Lung (tissue), 12 donors: ENCODE results near the gene KCNJ6. TPM values are rescaled to one million over a fixed set of nuclear protein-coding genes. Genes with fewer than 3 reads are reported as not detected.

Source experiments
- ATAC-seq: fragments of 200-7000 bp; cut with Tn5 transposase; one replicate; pipeline ENCODE4 v1.9.1; 2020; ENCODE audit warnings: moderate number of reproducible peaks; ENCODE audit not compliant: insufficient read depth, low FRiP score
- DNase-seq, 3 donors: peaks; one replicate each; pipeline ENCODE4 v3.0.0-alpha.2; 2013 to 2017
- H3K27ac ChIP-seq, 2 donors: one replicate each; pipeline ENCODE4 v1.5.1; 2013; ENCODE audit warnings: mild to moderate bottlenecking in 2 of 2, moderate library complexity in 2 of 2, control low read depth in 1 of 2, inconsistent platforms in 1 of 2, low read depth in 1 of 2, low read length in 1 of 2
- H3K27me3 ChIP-seq, 3 donors: one replicate each; pipeline ENCODE4 v1.5.1; 2013; ENCODE audit warnings: low read length in 2 of 3; ENCODE audit not compliant: control insufficient read depth in 3 of 3, insufficient read depth in 3 of 3
- H3K36me3 ChIP-seq, 4 donors: one replicate each; pipeline ENCODE4 v1.5.1; 2013; ENCODE audit warnings: low read length in 4 of 4, mild to moderate bottlenecking in 1 of 4, moderate library complexity in 1 of 4; ENCODE audit not compliant: control insufficient read depth in 4 of 4, insufficient read depth in 4 of 4
- H3K4me1 ChIP-seq, 5 donors: one replicate each; pipeline ENCODE4 v1.5.1; 2013; ENCODE audit warnings: low read length in 5 of 5, mild to moderate bottlenecking in 2 of 5, moderate library complexity in 1 of 5; ENCODE audit not compliant: control insufficient read depth in 5 of 5, insufficient read depth in 5 of 5
- H3K4me3 ChIP-seq: one replicate; pipeline ENCODE4 v1.5.1; 2013; ENCODE audit warnings: mild to moderate bottlenecking, control low read depth, moderate library complexity
- H3K9ac ChIP-seq, 2 donors: one replicate each; pipeline ENCODE4 v1.5.1; 2013; ENCODE audit warnings: low read length in 2 of 2, control low read depth in 1 of 2; ENCODE audit not compliant: insufficient read depth in 1 of 2
- H3K9me3 ChIP-seq, 4 donors: one replicate each; pipeline ENCODE4 v1.5.1; 2013; ENCODE audit warnings: low read length in 3 of 4, mild to moderate bottlenecking in 1 of 4, moderate library complexity in 1 of 4; ENCODE audit not compliant: control insufficient read depth in 4 of 4, insufficient read depth in 3 of 4
- CTCF ChIP-seq: IDR thresholded peaks from 2 replicates; pipeline ENCODE4 v1.5.1; 2012; ENCODE audit warnings: mild to moderate bottlenecking; ENCODE audit errors: control extremely low read depth, extremely low read depth
- WGBS, 2 donors: extraction: QIAGEN DNeasy Blood & Tissue Kit; methylation state at CpG; one replicate each; pipeline ENCODE4 v1.1.7; 2013; 5-methylcytosine and 5-hydroxymethylcytosine counted together
- polyA plus RNA-seq, 2 donors: library from polyadenylated mRNA; stranded (reverse); fragments of 200-250 nt; gene quantifications; one replicate each; pipeline ENCODE4 v1.2.1, GENCODE V29; 2013
- total RNA-seq, 2 donors: library from RNA; depleted of rRNA in 1 of 2; stranded (reverse); fragments of >200 nt in 1 of 2; gene quantifications; one replicate each; pipeline ENCODE4 v1.2.1, GENCODE V29; 2014 to 2021
- donor health status: control.
- donor health status: control.
- donor health status: Bipolar disorder and iron deficiency.
- donor health status: healthy.
- donor health status: DM: yes; HTN: yes; CAD: no.

KCNJ6 gene
- total and polyA plus RNA-seq, 4 donors, result 0.01 to 0.31 (median 0.03) TPM

- Histone ChIP-seq H3K4me3 (no peak overlapping the region), H3K4me1 (peaks cover 0 to 6% (median 0%) of the 10 kb centered on the region in 5 donors), H3K9ac (no peak overlapping the region), H3K36me3 (no peaks in the 10 kb centered on the region), H3K27me3 (no peaks in the 10 kb centered on the region), H3K27ac (no peak overlapping the region), H3K9me3 (peaks cover 0 to 3% (median 0%) of the 10 kb centered on the region in 4 donors)
- DNase-seq (no peak), ATAC-seq (no peak)
- no peak for TF ChIP-seq CTCF
- 48 to 50% methylated on average over 2 of the region's 2 CpGs for WGBS, 2 donors
Observed at GRCh38 chr21:37737996-37738395, 178.3 kb downstream of the KCNJ6 start.

DNA sequence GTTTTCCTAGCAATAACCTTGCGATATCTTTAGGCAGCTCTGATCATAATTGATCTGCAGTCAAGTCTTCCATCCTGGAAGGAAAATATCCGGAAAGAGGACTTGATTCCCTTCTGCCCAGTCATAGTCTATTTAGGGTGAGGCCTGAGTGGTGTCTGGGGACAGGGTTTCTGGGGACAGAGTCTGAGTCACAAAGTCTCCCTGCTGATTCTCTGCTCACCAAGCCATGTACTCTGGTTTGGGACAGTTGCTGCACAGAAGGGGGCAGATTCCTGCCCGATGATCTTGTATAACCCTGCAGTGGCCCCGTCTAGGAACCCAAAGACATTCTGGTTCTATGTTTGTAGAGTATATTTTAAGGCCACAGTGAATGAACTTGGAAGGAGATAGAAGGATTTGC is 178.8 kb downstream of the KCNJ6 start:
- Histone ChIP-seq H3K27ac (no peak overlapping the region), H3K4me1 (peaks cover 0 to 3% (median 0%) of the 10 kb centered on the region in 5 donors), H3K9ac (no peak overlapping the region), H3K4me3 (no peak overlapping the region), H3K27me3 (no peaks in the 10 kb centered on the region), H3K9me3 (peaks cover 0 to 3% (median 0%) of the 10 kb centered on the region in 4 donors), H3K36me3 (no peaks in the 10 kb centered on the region)
- DNase-seq (no peak), ATAC-seq (no peak)
- 73 to 81% methylated on average over 4 of the region's 4 CpGs for WGBS, 2 donors
- TF ChIP-seq CTCF, result no peak

DNA sequence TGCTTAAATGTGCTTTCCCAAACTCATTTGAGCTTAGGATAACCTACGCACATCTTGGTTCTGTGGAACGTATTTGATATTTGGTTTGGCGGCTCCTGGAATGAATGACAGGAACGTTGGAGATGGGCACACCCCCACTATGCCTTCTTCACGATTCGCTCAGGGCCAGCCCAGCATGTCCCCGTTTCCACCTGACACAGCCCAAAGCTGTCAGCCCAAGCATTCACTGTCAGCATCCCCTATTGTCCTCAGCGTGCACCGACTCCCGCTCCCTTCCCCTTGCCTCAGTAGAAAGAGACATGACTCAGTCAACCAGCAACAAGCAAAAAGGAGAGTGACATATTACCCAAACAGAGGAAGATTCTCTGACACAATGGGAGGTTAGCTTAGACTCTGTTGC is 181.4 kb downstream of the KCNJ6 start:
- DNase-seq (no peak), ATAC-seq (no peak)
- Histone ChIP-seq H3K27ac (no peak overlapping the region), H3K4me1 (no peaks in the 10 kb centered on the region), H3K4me3 (no peak overlapping the region), H3K9ac (no peak overlapping the region), H3K27me3 (peaks cover 0 to 5% (median 0%) of the 10 kb centered on the region in 3 donors), H3K9me3 (peaks cover 0 to 3% (median 0%) of the 10 kb centered on the region in 4 donors), H3K36me3 (no peaks in the 10 kb centered on the region)
- TF ChIP-seq CTCF, result no peak
- 89 to 94% methylated on average over 10 of the region's 10 CpGs for WGBS, 2 donors

DNA sequence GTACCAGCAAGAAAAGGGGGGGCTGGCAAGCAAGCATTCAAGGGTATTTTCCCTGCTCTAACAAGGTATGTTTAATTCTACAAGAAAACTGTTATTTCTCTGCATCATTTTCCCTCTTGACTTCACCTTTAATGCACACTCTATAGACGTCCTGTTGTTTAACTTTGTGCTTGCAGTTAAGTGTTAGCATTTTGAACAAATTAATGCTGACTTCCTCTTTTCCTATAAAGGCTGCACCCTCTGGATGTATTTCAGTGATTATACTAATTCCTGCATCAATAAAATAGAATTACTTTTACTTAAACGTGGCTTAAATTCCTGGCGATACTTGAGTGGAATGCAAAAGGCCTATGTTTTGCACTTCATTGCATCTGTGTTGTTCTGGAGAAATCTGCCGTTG is 183.3 kb downstream of the KCNJ6 start:
- H3K36me3 ChIP-seq, result no peaks in the 10 kb centered on the region
- no peak for TF ChIP-seq CTCF

More for the DNA sequence above, 183.3 kb downstream of the KCNJ6 start:
- Histone ChIP-seq H3K27me3 (peaks cover 0 to 8% (median 0%) of the 10 kb centered on the region in 3 donors), H3K9ac (no peak overlapping the region), H3K4me3 (no peak overlapping the region), H3K27ac (no peak overlapping the region), H3K9me3 (peaks cover 0 to 3% (median 0%) of the 10 kb centered on the region in 4 donors), H3K4me1 (no peaks in the 10 kb centered on the region)
- DNase-seq, result no peak
- WGBS, 2 donors, result 70 to 71% methylated on average over 4 of the region's 4 CpGs
- no peak for ATAC-seq
